Nephron (organoid): ENCODE data around the gene PSMD6.

Experiments
- H3K27ac Mint-ChIP-seq, 3 experiments: 2 replicates each; pipeline ENCODE4 v1.8.0; 2020; ENCODE audit warnings: mixed read lengths in 3 of 3, mild to moderate bottlenecking in 2 of 3, moderate library complexity in 1 of 3
- H3K27me3 Mint-ChIP-seq: 2 replicates; pipeline ENCODE4 v1.8.0; 2021; ENCODE audit warnings: low read depth, mild to moderate bottlenecking, moderate library complexity, mixed read lengths
- H3K36me3 Mint-ChIP-seq: 2 replicates; pipeline ENCODE4 v1.8.0; 2020; ENCODE audit warnings: low read depth, mixed read lengths
- H3K4me1 Mint-ChIP-seq: 2 replicates; pipeline ENCODE4 v1.8.0; 2020; ENCODE audit warnings: mixed read lengths
- H3K4me3 Mint-ChIP-seq, 3 experiments: 2 replicates each; pipeline ENCODE4 v1.8.0; 2020; ENCODE audit warnings: mild to moderate bottlenecking in 3 of 3, mixed read lengths in 3 of 3, moderate library complexity in 2 of 3
- H3K9me3 Mint-ChIP-seq: 2 replicates; pipeline ENCODE4 v1.8.0; 2020; ENCODE audit warnings: mixed read lengths
- TF ChIP-seq, protein P1 (sequence below), 3 experiments: fragments of 200-600 bp; sonication (generic); IDR thresholded peaks; one replicate each; pipeline ENCODE4 v1.5.0; 2021; ENCODE audit warnings: antibody characterized with exemption in 3 of 3; ENCODE audit not compliant: unreplicated experiment in 3 of 3

PSMD6 gene

DNA sequence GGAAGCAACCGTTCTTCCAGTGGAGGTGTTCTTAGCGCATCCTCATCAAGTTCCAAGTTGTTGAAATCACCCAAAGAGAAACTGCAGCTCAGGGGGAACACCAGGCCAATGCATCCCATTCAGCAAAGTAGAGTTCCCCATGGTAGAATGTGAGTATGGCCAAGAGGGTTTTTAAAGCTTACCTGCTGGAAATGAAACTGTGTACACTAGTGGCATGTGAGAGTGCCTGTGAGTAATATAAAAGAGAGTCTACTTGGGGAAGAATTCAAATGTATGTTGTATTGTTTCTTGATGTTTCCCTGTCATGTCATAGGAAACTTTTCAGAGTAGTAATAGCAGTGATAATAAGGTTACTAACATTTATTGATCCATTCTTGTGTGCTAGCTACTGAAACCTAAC lies 43.3 kb downstream of the PSMD6 start:
- H3K27me3 Mint-ChIP-seq = no peaks in the 10 kb centered on the region
- no peaks in the 10 kb centered on the region for H3K9me3 Mint-ChIP-seq
- no peak overlapping the region for H3K27ac Mint-ChIP-seq
- H3K4me1 Mint-ChIP-seq = peaks cover 16% of the 10 kb centered on the region
- H3K4me3 Mint-ChIP-seq = no peak overlapping the region
- peaks cover 25% of the 10 kb centered on the region for H3K36me3 Mint-ChIP-seq
- TF ChIP-seq, protein P1, sequence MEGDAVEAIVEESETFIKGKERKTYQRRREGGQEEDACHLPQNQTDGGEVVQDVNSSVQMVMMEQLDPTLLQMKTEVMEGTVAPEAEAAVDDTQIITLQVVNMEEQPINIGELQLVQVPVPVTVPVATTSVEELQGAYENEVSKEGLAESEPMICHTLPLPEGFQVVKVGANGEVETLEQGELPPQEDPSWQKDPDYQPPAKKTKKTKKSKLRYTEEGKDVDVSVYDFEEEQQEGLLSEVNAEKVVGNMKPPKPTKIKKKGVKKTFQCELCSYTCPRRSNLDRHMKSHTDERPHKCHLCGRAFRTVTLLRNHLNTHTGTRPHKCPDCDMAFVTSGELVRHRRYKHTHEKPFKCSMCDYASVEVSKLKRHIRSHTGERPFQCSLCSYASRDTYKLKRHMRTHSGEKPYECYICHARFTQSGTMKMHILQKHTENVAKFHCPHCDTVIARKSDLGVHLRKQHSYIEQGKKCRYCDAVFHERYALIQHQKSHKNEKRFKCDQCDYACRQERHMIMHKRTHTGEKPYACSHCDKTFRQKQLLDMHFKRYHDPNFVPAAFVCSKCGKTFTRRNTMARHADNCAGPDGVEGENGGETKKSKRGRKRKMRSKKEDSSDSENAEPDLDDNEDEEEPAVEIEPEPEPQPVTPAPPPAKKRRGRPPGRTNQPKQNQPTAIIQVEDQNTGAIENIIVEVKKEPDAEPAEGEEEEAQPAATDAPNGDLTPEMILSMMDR (IDR thresholded peaks at IDR 0.05; ENCODE audit: unreplicated experiment in 3 of 3) = no peak

DNA sequence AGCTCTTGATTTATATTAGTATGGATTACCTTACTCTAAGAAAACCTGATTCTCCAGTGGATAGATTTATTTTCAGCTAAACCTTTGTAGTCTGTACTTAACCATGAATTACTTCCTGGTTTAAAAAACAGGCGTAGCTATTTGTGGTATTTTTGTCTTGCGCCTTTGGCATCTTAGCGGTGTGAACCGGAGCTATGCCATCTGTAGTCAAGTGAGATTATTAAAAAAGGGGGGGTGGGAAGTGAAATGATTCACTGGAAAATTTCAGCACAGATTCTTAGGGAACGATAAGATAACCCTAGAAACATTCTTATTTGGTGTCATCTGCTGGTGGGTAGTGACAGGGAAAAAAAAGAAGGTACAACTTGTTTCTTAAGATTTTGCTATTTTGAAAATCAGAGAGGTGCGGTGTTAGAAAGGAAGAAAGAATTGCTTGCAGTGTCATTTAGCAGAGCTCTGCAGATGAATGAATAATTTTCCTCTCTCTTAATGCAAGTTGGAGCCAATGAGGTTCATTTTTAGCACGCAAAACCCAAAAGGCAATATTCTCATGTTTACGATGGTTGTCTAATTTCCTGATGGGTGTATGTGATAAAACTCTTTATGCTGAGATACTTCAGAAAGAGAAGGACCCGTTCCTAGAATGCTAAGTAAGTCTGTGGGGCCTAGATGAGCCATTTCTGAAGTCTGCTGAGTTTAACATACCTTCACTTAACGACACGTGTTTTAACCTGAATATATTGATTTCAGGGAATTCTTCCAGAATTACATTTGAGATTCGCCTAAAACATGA lies 44.0 kb downstream of the PSMD6 start:
- TF ChIP-seq, protein P1 (IDR thresholded peaks at IDR 0.05; ENCODE audit: unreplicated experiment in 3 of 3) = no peak
- Mint-ChIP-seq H3K4me3 (no peak overlapping the region), H3K27me3 (no peaks in the 10 kb centered on the region), H3K27ac (no peak overlapping the region), H3K9me3 (no peaks in the 10 kb centered on the region), H3K4me1 (peaks cover 23% of the 10 kb centered on the region), H3K36me3 (peaks cover 19% of the 10 kb centered on the region)

DNA sequence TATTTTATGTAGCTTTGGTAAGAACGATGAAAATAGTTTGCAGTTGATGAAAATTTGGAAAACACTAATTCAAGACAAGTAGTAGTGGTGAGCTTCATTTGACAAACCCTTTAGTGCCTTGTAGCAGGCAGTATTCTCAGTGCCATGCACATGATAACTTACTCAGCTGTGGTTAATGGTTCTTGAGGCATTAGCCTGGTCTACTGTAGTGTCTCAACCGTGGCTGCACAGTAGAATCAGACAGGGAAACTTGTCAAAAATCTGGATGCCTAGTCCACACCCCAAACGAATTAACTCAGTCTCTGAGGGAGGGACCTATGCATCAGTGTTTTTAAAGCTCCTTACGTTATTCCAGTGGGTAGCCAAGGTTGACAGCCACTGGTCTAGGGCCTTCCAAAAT lies 45.4 kb downstream of the PSMD6 start:
- no peaks in the 10 kb centered on the region for H3K9me3 Mint-ChIP-seq
- no peaks in the 10 kb centered on the region for H3K27me3 Mint-ChIP-seq
- H3K27ac Mint-ChIP-seq = no peak overlapping the region
- H3K36me3 Mint-ChIP-seq = peaks cover 25% of the 10 kb centered on the region
- TF ChIP-seq, protein P1 (IDR thresholded peaks at IDR 0.05; ENCODE audit: unreplicated experiment in 3 of 3) = no peak
- H3K4me3 Mint-ChIP-seq = no peak overlapping the region
- peaks cover 25% of the 10 kb centered on the region for H3K4me1 Mint-ChIP-seq

DNA sequence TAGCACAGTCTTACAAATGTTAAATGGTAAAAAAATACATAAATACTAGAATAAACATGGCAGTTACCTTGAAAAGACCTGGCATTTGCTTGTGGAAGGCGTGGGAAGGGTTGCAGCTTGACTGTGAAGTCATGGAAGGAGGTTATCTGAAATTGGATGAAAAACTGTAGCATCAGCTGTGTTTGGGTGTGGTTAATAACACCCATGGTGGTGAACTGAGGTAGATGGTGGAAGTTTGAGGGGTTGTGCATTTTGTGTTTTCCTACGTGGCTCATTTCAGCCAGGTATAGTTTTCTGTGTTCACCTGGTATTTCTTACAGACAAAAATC lies 46.5 kb downstream of the PSMD6 start:
- Mint-ChIP-seq H3K9me3 (no peaks in the 10 kb centered on the region), H3K4me1 (peaks cover 32% of the 10 kb centered on the region), H3K4me3 (no peak overlapping the region), H3K36me3 (peaks cover 15% of the 10 kb centered on the region), H3K27me3 (no peaks in the 10 kb centered on the region), H3K27ac (no peak overlapping the region)
- TF ChIP-seq, protein P1 (IDR thresholded peaks at IDR 0.05; ENCODE audit: unreplicated experiment in 3 of 3) = no peak

DNA sequence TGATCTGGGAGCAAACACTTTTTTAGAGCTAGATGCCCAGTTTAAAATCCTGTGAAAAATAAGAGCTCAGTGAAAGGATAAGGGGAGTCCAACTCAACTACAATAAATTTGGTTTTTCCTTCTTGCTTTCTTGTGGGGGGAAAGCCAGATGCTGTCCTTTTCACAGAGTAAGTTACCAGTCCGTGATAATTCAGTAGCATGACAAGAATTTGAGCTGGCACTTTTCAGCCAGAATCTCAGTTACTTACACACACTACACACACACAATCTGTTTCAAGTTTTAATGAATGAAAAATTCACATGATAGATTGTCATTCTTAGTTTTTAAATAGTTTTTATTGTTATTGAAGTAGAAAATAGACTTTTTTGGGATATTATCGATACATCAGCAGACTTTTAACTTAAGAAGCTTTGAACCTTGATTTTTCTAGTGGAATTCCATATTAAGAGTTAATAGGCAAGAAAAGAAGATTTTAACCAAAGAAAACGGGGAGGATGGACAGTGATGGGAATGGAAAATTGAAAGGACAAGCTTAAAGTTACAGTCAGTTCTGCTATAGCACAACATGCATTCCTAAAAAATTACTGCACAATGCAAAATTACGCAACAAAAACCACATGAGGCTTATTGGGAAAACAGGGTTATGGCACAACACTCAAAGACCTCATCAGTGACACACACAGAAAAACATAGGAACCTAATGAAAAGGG lies 47.0 kb downstream of the PSMD6 start:
- Mint-ChIP-seq H3K27me3 (no peaks in the 10 kb centered on the region), H3K27ac (peak overlapping the region in 1 of 3 experiments; percentile 33), H3K4me1 (peaks cover 33% of the 10 kb centered on the region), H3K9me3 (no peaks in the 10 kb centered on the region), H3K4me3 (no peak overlapping the region), H3K36me3 (peaks cover 15% of the 10 kb centered on the region)
- TF ChIP-seq, protein P1 (IDR thresholded peaks at IDR 0.05; ENCODE audit: unreplicated experiment in 3 of 3) = no peak
